ENCODE measurements around the gene RGS17. TPM values are rescaled to one million over a fixed set of nuclear protein-coding genes. Genes with fewer than 3 reads are reported as not detected.
"Not testable (repeated sequence)": the region's sequence is repeated elsewhere in the genome, so short reads cannot be mapped to it uniquely, and the experiment has no call there.

The RGS17 gene
- total RNA-seq, 6 experiments from 2014 or later = not detected

DNA sequence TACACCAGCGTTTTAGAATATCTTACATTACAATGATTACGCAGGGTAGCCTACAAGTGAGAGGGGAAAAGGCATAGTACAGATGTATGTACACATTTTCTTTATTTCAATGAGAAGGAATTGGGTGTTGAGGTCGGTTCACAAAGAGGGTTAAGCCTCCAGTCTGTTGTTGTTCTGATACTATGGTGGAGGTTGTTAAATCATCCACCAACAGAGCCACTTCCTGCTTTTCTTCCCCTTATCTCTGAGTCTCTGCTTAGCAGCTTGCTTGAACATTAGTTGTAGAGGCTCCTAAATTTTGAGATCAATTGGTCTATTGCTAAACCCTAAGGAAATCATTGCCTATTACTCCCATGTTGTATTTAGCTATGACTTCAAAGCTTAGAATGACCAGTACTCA, 7.3 kb downstream of the RGS17 start:
- Histone ChIP-seq H3K4me3 (no peak overlapping the region), H3K27me3 (no peaks in the 10 kb centered on the region), H3K36me3 (no peaks in the 10 kb centered on the region), H3K9me3 (no peaks in the 10 kb centered on the region), H3K27ac (no peak overlapping the region), H3K4me1 (no peaks in the 10 kb centered on the region)
- ATAC-seq = no peak
- intact Hi-C loops (cut with DNase I) = no loop called here
- DNase-seq = no peak
- TF ChIP-seq POLR2A (IDR thresholded peaks at IDR 0.05) = no peak
- TF ChIP-seq, protein P1, sequence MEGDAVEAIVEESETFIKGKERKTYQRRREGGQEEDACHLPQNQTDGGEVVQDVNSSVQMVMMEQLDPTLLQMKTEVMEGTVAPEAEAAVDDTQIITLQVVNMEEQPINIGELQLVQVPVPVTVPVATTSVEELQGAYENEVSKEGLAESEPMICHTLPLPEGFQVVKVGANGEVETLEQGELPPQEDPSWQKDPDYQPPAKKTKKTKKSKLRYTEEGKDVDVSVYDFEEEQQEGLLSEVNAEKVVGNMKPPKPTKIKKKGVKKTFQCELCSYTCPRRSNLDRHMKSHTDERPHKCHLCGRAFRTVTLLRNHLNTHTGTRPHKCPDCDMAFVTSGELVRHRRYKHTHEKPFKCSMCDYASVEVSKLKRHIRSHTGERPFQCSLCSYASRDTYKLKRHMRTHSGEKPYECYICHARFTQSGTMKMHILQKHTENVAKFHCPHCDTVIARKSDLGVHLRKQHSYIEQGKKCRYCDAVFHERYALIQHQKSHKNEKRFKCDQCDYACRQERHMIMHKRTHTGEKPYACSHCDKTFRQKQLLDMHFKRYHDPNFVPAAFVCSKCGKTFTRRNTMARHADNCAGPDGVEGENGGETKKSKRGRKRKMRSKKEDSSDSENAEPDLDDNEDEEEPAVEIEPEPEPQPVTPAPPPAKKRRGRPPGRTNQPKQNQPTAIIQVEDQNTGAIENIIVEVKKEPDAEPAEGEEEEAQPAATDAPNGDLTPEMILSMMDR (IDR thresholded peaks at IDR 0.05) = no peak
- 38% methylated on average over 3 of the region's 3 CpGs for WGBS (ENCODE audit: insufficient coverage, low coverage, low lambda C conversion rate, missing lambda C conversion rate)

- intact Hi-C loops (cut with DNase I) = no loop called here
- H3K27ac ChIP-seq = no peak overlapping the region
- H3K27me3 ChIP-seq = no peaks in the 10 kb centered on the region
- TF ChIP-seq, protein P1 (IDR thresholded peaks at IDR 0.05) = no peak
- no peak for TF ChIP-seq POLR2A (IDR thresholded peaks at IDR 0.05)
- ATAC-seq (no peak), DNase-seq (no peak)
- H3K36me3 ChIP-seq = no peaks in the 10 kb centered on the region
- H3K9me3 ChIP-seq = no peaks in the 10 kb centered on the region
- no peak overlapping the region for H3K4me3 ChIP-seq
- H3K4me1 ChIP-seq = no peaks in the 10 kb centered on the region
Measured at GRCh38 chr6:153121311-153121710, 9.8 kb downstream of the RGS17 start.

- no peak for TF ChIP-seq POLR2A (IDR thresholded peaks at IDR 0.05)
- TF ChIP-seq, protein P1 (IDR thresholded peaks at IDR 0.05) = no peak
- no peak for DNase-seq
- Histone ChIP-seq H3K27ac (no peak overlapping the region), H3K4me3 (no peak overlapping the region), H3K27me3 (no peaks in the 10 kb centered on the region), H3K9me3 (no peaks in the 10 kb centered on the region), H3K36me3 (no peaks in the 10 kb centered on the region), H3K4me1 (no peaks in the 10 kb centered on the region)
- ATAC-seq = peak in 1 of 4 donors; percentile 47
- intact Hi-C loops (cut with DNase I) = no loop called here
- 28% methylated on average over 3 of the region's 3 CpGs for WGBS (ENCODE audit: insufficient coverage, low coverage, low lambda C conversion rate, missing lambda C conversion rate)
Measured at GRCh38 chr6:153117986-153118879, 12.8 kb downstream of the RGS17 start.

- DNase-seq, ATAC-seq: not testable (repeated sequence)
Measured at GRCh38 chr6:153111082-153111481, 20.0 kb downstream of the RGS17 start.

DNA sequence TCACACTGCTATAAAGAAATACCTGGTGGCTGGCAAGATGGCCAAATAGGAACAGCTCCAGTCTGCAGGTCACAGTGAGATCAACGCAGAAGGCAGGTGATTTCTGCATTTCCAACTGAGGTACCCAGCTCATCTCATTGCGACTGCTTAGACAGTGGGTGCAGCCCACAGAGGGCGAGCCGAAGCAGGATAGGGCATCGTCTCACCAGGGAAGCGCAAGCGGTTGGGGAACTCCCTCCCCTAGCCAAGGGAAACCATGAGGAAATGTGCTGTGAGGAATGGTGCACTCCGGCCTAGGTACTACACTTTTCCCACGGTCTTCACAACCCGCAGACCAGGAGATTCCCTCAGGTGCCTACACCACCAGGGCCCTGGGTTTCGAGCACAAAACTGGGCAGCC, 20.5 kb downstream of the RGS17 start:
- H3K9me3 ChIP-seq; H3K4me1 ChIP-seq; DNase-seq; H3K27ac ChIP-seq; H3K27me3 ChIP-seq; H3K4me3 ChIP-seq; ATAC-seq; H3K36me3 ChIP-seq; intact Hi-C loops (cut with DNase I): not testable (repeated sequence)
- 76% methylated on average over 3 of the region's 11 CpGs for WGBS (ENCODE audit: insufficient coverage, low coverage, low lambda C conversion rate, missing lambda C conversion rate)

More at GRCh38 chr6:153111082-153111481, 20.0 kb downstream of the RGS17 start:
- H3K36me3 ChIP-seq; H3K9me3 ChIP-seq; intact Hi-C loops (cut with DNase I); H3K27ac ChIP-seq; H3K4me3 ChIP-seq; H3K4me1 ChIP-seq; H3K27me3 ChIP-seq: not testable (repeated sequence)
- WGBS (ENCODE audit: insufficient coverage, low coverage, low lambda C conversion rate, missing lambda C conversion rate) = 59% methylated on average over 5 of the region's 9 CpGs
